Adrenal gland (tissue), 5 donors: ENCODE results near the gene WDR48.

Experiments used
- POLR2A ChIP-seq, 2 donors: fragments of 450-650 bp; IDR thresholded peaks; one replicate each; pipeline ENCODE4 v1.6.1; 2017; ENCODE audit warnings: antibody characterized with exemption in 2 of 2, mild to moderate bottlenecking in 2 of 2, moderate library complexity in 1 of 2
- TF ChIP-seq, protein P1 (sequence below), 6 experiments: fragments of 450-650 bp in 4 of 6; fragments of 200-600 bp in 2 of 6; sonication (generic) in 1 of 6; IDR thresholded peaks; 1 replicate in 5 of 6; 2 replicates in 1 of 6; pipeline versions ENCODE4 v1.5.1 to v1.8.0; 2016 to 2021; ENCODE audit warnings: antibody characterized with exemption in 6 of 6, mild to moderate bottlenecking in 2 of 6, moderate library complexity in 1 of 6
- donor health status: DM: no; HTN: no; CAD: no.

DNA sequence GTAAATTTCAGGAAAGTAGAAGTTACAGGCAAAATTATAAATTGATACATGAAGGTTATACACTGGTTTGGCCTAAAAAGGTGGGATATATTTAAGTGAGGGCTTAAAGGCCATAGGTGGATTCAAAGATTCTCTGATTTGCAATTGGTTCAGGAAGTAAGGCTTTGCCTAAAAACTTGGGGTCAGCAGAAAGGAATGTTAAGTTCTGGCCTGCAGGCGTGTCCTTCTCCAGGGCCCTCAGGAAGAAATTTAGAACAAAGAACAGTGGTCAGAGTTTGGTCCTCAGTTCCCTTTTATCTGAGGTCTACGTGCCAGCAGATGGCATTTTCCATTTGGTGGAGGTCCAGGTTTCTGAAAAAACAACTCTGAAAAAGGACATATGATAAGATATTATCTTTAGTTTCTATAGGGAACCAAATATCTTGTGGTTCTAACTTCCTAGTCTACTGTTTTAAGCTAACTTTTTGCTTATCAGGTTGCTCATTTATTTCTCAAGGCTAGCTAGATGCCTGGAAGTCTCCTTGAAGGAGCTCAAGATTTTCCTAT lies 40.6 kb upstream of the WDR48 start:
- TF ChIP-seq, protein P1, sequence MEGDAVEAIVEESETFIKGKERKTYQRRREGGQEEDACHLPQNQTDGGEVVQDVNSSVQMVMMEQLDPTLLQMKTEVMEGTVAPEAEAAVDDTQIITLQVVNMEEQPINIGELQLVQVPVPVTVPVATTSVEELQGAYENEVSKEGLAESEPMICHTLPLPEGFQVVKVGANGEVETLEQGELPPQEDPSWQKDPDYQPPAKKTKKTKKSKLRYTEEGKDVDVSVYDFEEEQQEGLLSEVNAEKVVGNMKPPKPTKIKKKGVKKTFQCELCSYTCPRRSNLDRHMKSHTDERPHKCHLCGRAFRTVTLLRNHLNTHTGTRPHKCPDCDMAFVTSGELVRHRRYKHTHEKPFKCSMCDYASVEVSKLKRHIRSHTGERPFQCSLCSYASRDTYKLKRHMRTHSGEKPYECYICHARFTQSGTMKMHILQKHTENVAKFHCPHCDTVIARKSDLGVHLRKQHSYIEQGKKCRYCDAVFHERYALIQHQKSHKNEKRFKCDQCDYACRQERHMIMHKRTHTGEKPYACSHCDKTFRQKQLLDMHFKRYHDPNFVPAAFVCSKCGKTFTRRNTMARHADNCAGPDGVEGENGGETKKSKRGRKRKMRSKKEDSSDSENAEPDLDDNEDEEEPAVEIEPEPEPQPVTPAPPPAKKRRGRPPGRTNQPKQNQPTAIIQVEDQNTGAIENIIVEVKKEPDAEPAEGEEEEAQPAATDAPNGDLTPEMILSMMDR (IDR thresholded peaks at IDR 0.05), result no peak
- no peak for TF ChIP-seq POLR2A (IDR thresholded peaks at IDR 0.05)
